H1 (cell line): ENCODE measurements around the gene BZW1. TPM values are rescaled to one million over a fixed set of nuclear protein-coding genes. Genes with fewer than 3 reads are reported as not detected.

Experiments
- CTCF ChIA-PET: fragments of 300-600 bp; sonication (Branson Sonifier 250); formaldehyde crosslinking; loops from one replicate; lab custom pipeline; 2021; ENCODE audit not compliant: partially characterized antibody; lab: Charles Lee
- POLR2A ChIA-PET: fragments of 300-600 bp; sonication (Branson Sonifier 250); formaldehyde crosslinking; loops from one replicate; lab custom pipeline; 2021; ENCODE audit warnings: inconsistent platforms; ENCODE audit not compliant: partially characterized antibody; lab: Charles Lee
- DNase-seq, 2 experiments: peaks; one replicate each; pipeline versions ENCODE4 v3.0.0 to v3.0.0-alpha.2; 2010 to 2022; ENCODE audit warnings: low spot score in 2 of 2, low read depth in 1 of 2, mixed read lengths in 1 of 2
- FAIRE-seq: peaks from 2 replicates; lab custom pipeline; 2011; peaks lifted over from hg19 to GRCh38; lab: Jason Lieb, UNC
- H2AFZ ChIP-seq: 2 replicates; pipeline ENCODE4 v1.8.1; 2012; ENCODE audit warnings: low read length, inconsistent platforms
- H2AK5ac ChIP-seq: 2 replicates; pipeline ENCODE4 v1.6.1; 2013; ENCODE audit warnings: low read depth, low read length
- H2BK120ac ChIP-seq: replicated peaks from 2 replicates; pipeline ENCODE3; 2013; ENCODE audit warnings: low read depth, low read length, inconsistent platforms
- H2BK12ac ChIP-seq: 2 replicates; pipeline ENCODE4 v1.6.1; 2013; ENCODE audit warnings: low read depth, low read length
- H2BK15ac ChIP-seq: 2 replicates; pipeline ENCODE4 v1.6.1; 2013; ENCODE audit warnings: low read length
- H2BK20ac ChIP-seq: 2 replicates; pipeline ENCODE4 v1.6.1; 2013; ENCODE audit warnings: low read length
- H2BK5ac ChIP-seq: 2 replicates; pipeline ENCODE4 v1.6.1; 2013; ENCODE audit warnings: low read depth, low read length
- H3K14ac ChIP-seq: 2 replicates; pipeline ENCODE4 v1.6.1; 2013; ENCODE audit warnings: inconsistent platforms; ENCODE audit not compliant: insufficient read length
- H3K18ac ChIP-seq: 2 replicates; pipeline ENCODE4 v1.6.1; 2013; ENCODE audit warnings: low read length; ENCODE audit errors: extremely low read depth
- H3K23ac ChIP-seq: 2 replicates; pipeline ENCODE4 v1.6.1; 2013; ENCODE audit warnings: inconsistent platforms; ENCODE audit not compliant: insufficient read length
- H3K23me2 ChIP-seq: 2 replicates; pipeline ENCODE4 v1.6.1; 2013; ENCODE audit warnings: low read depth, low read length
- H3K27ac ChIP-seq: 2 replicates; pipeline ENCODE4 v1.6.1; 2011; ENCODE audit warnings: low read depth, low read length, inconsistent platforms
- H3K27me3 ChIP-seq, 4 experiments: replicated peaks in 1 of 4; 1 replicate in 1 of 4; 2 replicates in 3 of 4; pipeline versions ENCODE4 v1.6.1 to v1.8.1; 2011 to 2013; ENCODE audit warnings: low read length in 3 of 4, mild to moderate bottlenecking in 3 of 4, inconsistent platforms in 2 of 4, mixed read lengths in 2 of 4, moderate library complexity in 1 of 4; ENCODE audit not compliant: control insufficient read depth in 3 of 4, insufficient read depth in 3 of 4; ENCODE audit errors: extremely low read depth in 1 of 4
- H3K36me3 ChIP-seq, 4 experiments: 2 replicates each; pipeline versions ENCODE4 v1.6.1 to v1.8.1; 2011 to 2013; ENCODE audit warnings: mild to moderate bottlenecking in 4 of 4, low read length in 3 of 4, moderate library complexity in 2 of 4, control low read depth in 1 of 4, inconsistent platforms in 1 of 4; ENCODE audit not compliant: insufficient read depth in 4 of 4, control insufficient read depth in 2 of 4
- H3K4ac ChIP-seq: replicated peaks from 2 replicates; pipeline ENCODE3; 2013; ENCODE audit warnings: low read length, low read depth, mixed read lengths, inconsistent platforms; ENCODE audit not compliant: insufficient read length
- H3K4me1 ChIP-seq, 4 experiments: replicated peaks in 1 of 4; 1 replicate in 1 of 4; 2 replicates in 3 of 4; pipeline versions ENCODE4 v1.6.1 to v1.8.1; 2011 to 2013; ENCODE audit warnings: low read length in 3 of 4, inconsistent platforms in 2 of 4, mixed read lengths in 1 of 4; ENCODE audit not compliant: insufficient read depth in 4 of 4, control insufficient read depth in 3 of 4
- H3K4me2 ChIP-seq, 2 experiments: 2 replicates each; pipeline versions ENCODE4 v1.6.1 to v1.8.1; 2011 to 2013; ENCODE audit warnings: low read depth in 2 of 2, low read length in 2 of 2, control low read depth in 1 of 2, inconsistent platforms in 1 of 2, mild to moderate bottlenecking in 1 of 2; ENCODE audit not compliant: insufficient read depth in 1 of 2
- H3K4me3 ChIP-seq, 4 experiments: fragments of 200-600, 300-600 bp in 1 of 4; sonication (generic), shearing (Covaris generic), sonication (Bioruptor Twin) in 1 of 4; 2 replicates each; pipeline versions ENCODE4 v1.5.1 to v1.8.1; 2011 to 2016; ENCODE audit warnings: low read length in 4 of 4, low read depth in 3 of 4, control low read depth in 2 of 4, inconsistent platforms in 2 of 4, mild to moderate bottlenecking in 2 of 4, mixed read lengths in 1 of 4, moderate library complexity in 1 of 4; ENCODE audit not compliant: insufficient read depth in 2 of 4; ENCODE audit errors: extremely low read depth in 1 of 4
- H3K56ac ChIP-seq: replicated peaks from 2 replicates; pipeline ENCODE3; 2013; ENCODE audit warnings: low read depth, mild to moderate bottlenecking, mixed read lengths, low read length, inconsistent platforms; ENCODE audit not compliant: insufficient read length
- H3K79me1 ChIP-seq: 2 replicates; pipeline ENCODE4 v1.6.1; 2013; ENCODE audit warnings: low read depth, low read length, control low read depth
- H3K79me2 ChIP-seq, 2 experiments: 2 replicates each; pipeline versions ENCODE4 v1.6.1 to v1.8.1; 2012 to 2013; ENCODE audit warnings: low read length in 2 of 2, mild to moderate bottlenecking in 2 of 2, inconsistent platforms in 1 of 2; ENCODE audit not compliant: insufficient read depth in 2 of 2, control insufficient read depth in 1 of 2
- H3K9ac ChIP-seq, 4 experiments: replicated peaks in 1 of 4; 1 replicate in 1 of 4; 2 replicates in 3 of 4; pipeline versions ENCODE4 v1.6.1 to v1.8.1; 2011 to 2013; ENCODE audit warnings: low read depth in 3 of 4, low read length in 3 of 4, control low read depth in 2 of 4, mild to moderate bottlenecking in 2 of 4, moderate library complexity in 2 of 4, inconsistent platforms in 1 of 4; ENCODE audit errors: extremely low read depth in 1 of 4
- H3K9me3 ChIP-seq, 2 experiments: 2 replicates each; pipeline versions ENCODE4 v1.6.1 to v1.8.1; 2012 to 2013; ENCODE audit warnings: mild to moderate bottlenecking in 2 of 2, moderate library complexity in 2 of 2, control low read depth in 1 of 2, inconsistent platforms in 1 of 2, low read depth in 1 of 2, low read length in 1 of 2, mixed read lengths in 1 of 2; ENCODE audit not compliant: insufficient read depth in 2 of 2
- H4K20me1 ChIP-seq, 2 experiments: replicated peaks in 1 of 2; 2 replicates each; pipeline versions ENCODE3 to v1.8.1; 2011 to 2013; ENCODE audit warnings: inconsistent platforms in 2 of 2, low read length in 2 of 2, mild to moderate bottlenecking in 1 of 2; ENCODE audit not compliant: insufficient read depth in 2 of 2, control insufficient read depth in 1 of 2
- H4K5ac ChIP-seq: 2 replicates; pipeline ENCODE4 v1.6.1; 2013; ENCODE audit warnings: low read length, low read depth, mixed read lengths, inconsistent platforms; ENCODE audit not compliant: insufficient read length
- H4K8ac ChIP-seq: 2 replicates; pipeline ENCODE4 v1.8.0; 2013; ENCODE audit warnings: mild to moderate bottlenecking, moderate library complexity, low read length, inconsistent platforms; ENCODE audit not compliant: insufficient read depth; ENCODE audit errors: extremely low read depth
- H4K91ac ChIP-seq: replicated peaks from 2 replicates; pipeline ENCODE3; 2013; ENCODE audit warnings: low read length, mixed read lengths, inconsistent platforms; ENCODE audit not compliant: insufficient read length
- CTCF ChIP-seq, 3 experiments: IDR thresholded peaks; 1 replicate in 2 of 3; 2 replicates in 1 of 3; pipeline versions ENCODE4 v1.5.1 to v1.6.1; 2011; ENCODE audit warnings: low read length in 3 of 3, mild to moderate bottlenecking in 3 of 3, inconsistent platforms in 2 of 3, low read depth in 1 of 3, moderate library complexity in 1 of 3; ENCODE audit not compliant: insufficient read depth in 1 of 3; ENCODE audit errors: control extremely low read depth in 1 of 3
- EGR1 ChIP-seq: IDR thresholded peaks from 2 replicates; pipeline ENCODE4 v1.6.1; 2011; ENCODE audit warnings: low read depth, low read length, borderline replicate concordance
- HDAC2 ChIP-seq, 2 experiments: fragments of 300-600 bp in 1 of 2; sonication (generic) in 1 of 2; IDR thresholded peaks; 2 replicates each; pipeline ENCODE4 v1.6.1; 2011 to 2012; ENCODE audit warnings: low read depth in 2 of 2, low read length in 2 of 2, mild to moderate bottlenecking in 2 of 2, moderate library complexity in 2 of 2, borderline replicate concordance in 1 of 2, inconsistent platforms in 1 of 2
- HDAC6 ChIP-seq: IDR thresholded peaks from one replicate; pipeline ENCODE4 v1.7.1; 2012; ENCODE audit warnings: low read depth, mild to moderate bottlenecking, inconsistent platforms, low read length, moderate library complexity
- RNF2 ChIP-seq: fragments of 200-900, 300-1000 bp; sonication (generic); IDR thresholded peaks from 2 replicates; pipeline ENCODE4 v1.7.1; 2016; ENCODE audit warnings: borderline replicate concordance, low read depth, mild to moderate bottlenecking, antibody characterized with exemption, low read length; ENCODE audit not compliant: poor library complexity, severe bottlenecking; ENCODE audit errors: missing control alignments
- SUZ12 ChIP-seq: fragments of 200-600 bp; sonication (generic); IDR thresholded peaks from 2 replicates; pipeline ENCODE4 v1.6.1; 2012; ENCODE audit warnings: mild to moderate bottlenecking, inconsistent platforms, low read length, moderate library complexity, mixed read lengths
- WGBS, 2 experiments: shearing (Covaris generic) in 1 of 2; methylation state at CpG; one replicate each; pipeline versions ENCODE4 v1.1.6 to v1.1.7; 2013 to 2015; ENCODE audit warnings: low lambda C conversion rate in 2 of 2, mixed read lengths in 2 of 2, inconsistent platforms in 1 of 2, low coverage in 1 of 2, missing lambda C conversion rate in 1 of 2; ENCODE audit not compliant: insufficient replicate concordance in 2 of 2, insufficient coverage in 1 of 2, insufficient read length in 1 of 2; ENCODE audit errors: extremely low coverage in 1 of 2, missing lambda C conversion rate in 1 of 2; 5-methylcytosine and 5-hydroxymethylcytosine counted together
- polyA plus RNA-seq, 7 experiments: library from polyadenylated mRNA; depleted of rRNA in 3 of 7; stranded (reverse) in 5 of 7; unstranded in 2 of 7; fragments of >200 nt in 5 of 7; fragments of 200-250 nt in 2 of 7; gene quantifications; 1 replicate in 5 of 7; 2 replicates in 1 of 7; 4 replicates in 1 of 7; pipeline versions ENCODE4 v1.2.1 to v1.2.3, GENCODE V29; 2011 to 2013; ENCODE audit warnings: missing spikeins in 2 of 7, mixed read lengths in 2 of 7
- total RNA-seq: library from RNA; stranded (reverse); fragmentation: NEBNext Ultra II Directional; extraction: Animal tissue kit (Norgen Biotek cat#: 25700); gene quantifications from 2 replicates; pipeline ENCODE4 v1.2.1, GENCODE V29; 2021
- TF ChIP-seq, protein P1 (sequence below): IDR thresholded peaks from 2 replicates; pipeline ENCODE4 v1.6.1; 2012; ENCODE audit warnings: low read length, inconsistent platforms

BZW1 gene
- total and polyA plus RNA-seq, 2 of the 8 experiments (the other 6 are each of a cell fraction or from before 2014, with no cell fraction given): 152 to 335 TPM

GRCh38 chr2:200861617-200862155 lies 50.0 kb downstream of the BZW1 start:
- Histone ChIP-seq H3K36me3 (peaks cover 8 to 47% (median 32%) of the 10 kb centered on the region in 4 experiments), H2AK5ac (no peak overlapping the region), H3K56ac (no peak overlapping the region), H3K79me1 (no peaks in the 10 kb centered on the region; the same call in 1 of the 2 replicates), H2AFZ (no peak overlapping the region), H4K91ac (no peak overlapping the region), H3K27ac (no peak overlapping the region), H4K5ac (no peak overlapping the region), H3K27me3 (no peaks in the 10 kb centered on the region; a peak in 1 of 7 replicates), H3K9ac (no peak overlapping the region), H4K20me1 (peaks cover 0 to 4% of the 10 kb centered on the region in 2 experiments), H3K4me3 (peak overlapping the region; percentile 7 to 99 (median 52); a peak in 5 of 8 replicates), H2BK5ac (no peak overlapping the region), H2BK20ac (no peak overlapping the region), H2BK12ac (no peak overlapping the region), H3K23me2 (peaks cover 6% of the 10 kb centered on the region; the same call in 1 of the 2 replicates), H3K9me3 (no peaks in the 10 kb centered on the region), H3K4ac (no peak overlapping the region), H2BK15ac (no peak overlapping the region), H3K4me1 (peaks cover 0 to 5% (median 0%) of the 10 kb centered on the region in 4 experiments; a peak in 1 of 7 replicates), H3K23ac (no peak overlapping the region), H3K79me2 (peaks cover 21 to 49% of the 10 kb centered on the region in 2 experiments), H2BK120ac (no peak overlapping the region), H3K14ac (no peak overlapping the region), H3K4me2 (peak overlapping the region; percentile 53 to 90), H4K8ac (no peak overlapping the region; the same call in 1 of the 2 replicates), H3K18ac (no peak overlapping the region)
- FAIRE-seq (no peak), DNase-seq (no peak)
- CTCF ChIA-PET: interaction anchor here (0.7 kb wide), 2 partner anchors 38 to 510 kb away, joined by 3 read pairs; no protein-coding TSS in a partner anchor
- POLR2A ChIA-PET: interaction anchor here (1.0 to 1.9 kb wide), 4 partner anchors 13 to 101 kb away, joined by 3 to 7 read pairs (median 4); partner anchors contain the start of genes NIF3L1, ORC2 and PPIL3
- WGBS, 2 experiments: 41% methylated on average over 4 of the region's 4 CpGs; no CpG with 5 or more reads in 1 of the 2 experiments
- TF ChIP-seq EGR1: no peak
- TF ChIP-seq, protein P1, sequence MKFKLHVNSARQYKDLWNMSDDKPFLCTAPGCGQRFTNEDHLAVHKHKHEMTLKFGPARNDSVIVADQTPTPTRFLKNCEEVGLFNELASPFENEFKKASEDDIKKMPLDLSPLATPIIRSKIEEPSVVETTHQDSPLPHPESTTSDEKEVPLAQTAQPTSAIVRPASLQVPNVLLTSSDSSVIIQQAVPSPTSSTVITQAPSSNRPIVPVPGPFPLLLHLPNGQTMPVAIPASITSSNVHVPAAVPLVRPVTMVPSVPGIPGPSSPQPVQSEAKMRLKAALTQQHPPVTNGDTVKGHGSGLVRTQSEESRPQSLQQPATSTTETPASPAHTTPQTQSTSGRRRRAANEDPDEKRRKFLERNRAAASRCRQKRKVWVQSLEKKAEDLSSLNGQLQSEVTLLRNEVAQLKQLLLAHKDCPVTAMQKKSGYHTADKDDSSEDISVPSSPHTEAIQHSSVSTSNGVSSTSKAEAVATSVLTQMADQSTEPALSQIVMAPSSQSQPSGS: no peak
- no peak for TF ChIP-seq SUZ12
- TF ChIP-seq RNF2: no peak
- TF ChIP-seq HDAC2 (IDR thresholded peaks at IDR 0.05; ENCODE audit: borderline replicate concordance in 1 of 2, low read depth in 2 of 2, low read length in 2 of 2): no peak
- no peak for TF ChIP-seq CTCF (IDR thresholded peaks at IDR 0.05; ENCODE audit: control extremely low read depth in 1 of 3, insufficient read depth in 1 of 3, low read depth in 1 of 3, low read length in 3 of 3)
- TF ChIP-seq HDAC6: no peak
- TF ChIP-seq, all 59 proteins: peak for 0
